ENCODE data around the gene DMRTC2. TPM values are rescaled to one million over a fixed set of nuclear protein-coding genes. Genes with fewer than 3 reads are reported as not detected.
A peak's percentile ranks its signal among the peaks of the same experiment; 100 is the strongest.

DMRTC2 gene
- total and polyA plus RNA-seq, 9 of the 15 experiments (the other 6 are each of a cell fraction or from before 2014, with no cell fraction given): 0.03 TPM; not detected in 8

- Histone ChIP-seq H3K36me3 (ENCODE audit: control insufficient read depth, insufficient read depth, low read length) (peaks cover 74% of the 10 kb centered on the region), H4K20me1 (replicated peaks; ENCODE audit: control insufficient read depth, insufficient read depth, low read length) (peaks cover 57% of the 10 kb centered on the region), H3K27me3 (ENCODE audit: control insufficient read depth in 2 of 2, insufficient read depth in 2 of 2, low read length in 2 of 2) (no peaks in the 10 kb centered on the region), H3K9ac (ENCODE audit: insufficient read depth in 1 of 2, low read depth in 2 of 2, low read length in 2 of 2) (no peak overlapping the region), H3K4me2 (ENCODE audit: insufficient read depth, low read length) (no peak overlapping the region), H3K79me2 (ENCODE audit: control insufficient read depth, insufficient read depth, low read length) (peaks cover 42% of the 10 kb centered on the region), H3K9me3 (replicated peaks; ENCODE audit: control insufficient read depth, insufficient read depth, low read depth, low read length) (no peaks in the 10 kb centered on the region), H2AFZ (ENCODE audit: low read depth, low read length) (no peak overlapping the region), H3K9me1 (ENCODE audit: control insufficient read depth, insufficient read depth, low read length) (peaks cover 3% of the 10 kb centered on the region), H3K27ac (ENCODE audit: extremely low read depth, low read depth, low read length) (no peak overlapping the region; the same call in 2 of the 3 replicates), H3K4me1 (replicated peaks in 1 of 2; ENCODE audit: control insufficient read depth in 2 of 2, insufficient read depth in 2 of 2, low read length in 2 of 2) (peaks cover 5 to 28% of the 10 kb centered on the region in 2 experiments; a peak in 3 of 5 replicates), H3K4me3 (no peak overlapping the region)
- CTCF ChIA-PET (ENCODE audit: low intra/inter-chr PET ratio): no interaction called here
- WGBS (ENCODE audit: insufficient coverage, low coverage, missing lambda C conversion rate): 93% methylated on average over 12 of the region's 12 CpGs
- FAIRE-seq: no peak
- DNase-seq (ENCODE audit: extremely low read depth in 1 of 4, low spot score in 3 of 4): no peak
- in situ Hi-C loops (cut with MboI): no loop called here
- POLR2A ChIA-PET: interaction anchor here (0.6 to 6.2 kb wide), 9 partner anchors 9 to 810 kb away, joined by 3 to 54 read pairs (median 3); partner anchors contain the start of gene RPS19
- no peak for ATAC-seq
- intact Hi-C loops (cut with micrococcal nuclease): no loop called here
- TF ChIP-seq CBX5 (IDR thresholded peaks at IDR 0.05; ENCODE audit: borderline replicate concordance, low read depth) (no peak), POLR2A (conservative IDR thresholded peaks at IDR 0.05) (0 out of 2 replicates have a peak, but pooled peaks have one; percentile 4), FOXK2 (conservative IDR thresholded peaks at IDR 0.05 in 1 of 2, IDR thresholded peaks at IDR 0.05 in 1 of 2; ENCODE audit: low read depth in 2 of 2) (no peak), SNRNP70 (optimal IDR thresholded peaks at IDR 0.05; ENCODE audit: low read depth, low read length) (peak; percentile 39), ZKSCAN8 (CRISPR knock-in tag; IDR thresholded peaks at IDR 0.05) (no peak)
- TF ChIP-seq, protein P1, sequence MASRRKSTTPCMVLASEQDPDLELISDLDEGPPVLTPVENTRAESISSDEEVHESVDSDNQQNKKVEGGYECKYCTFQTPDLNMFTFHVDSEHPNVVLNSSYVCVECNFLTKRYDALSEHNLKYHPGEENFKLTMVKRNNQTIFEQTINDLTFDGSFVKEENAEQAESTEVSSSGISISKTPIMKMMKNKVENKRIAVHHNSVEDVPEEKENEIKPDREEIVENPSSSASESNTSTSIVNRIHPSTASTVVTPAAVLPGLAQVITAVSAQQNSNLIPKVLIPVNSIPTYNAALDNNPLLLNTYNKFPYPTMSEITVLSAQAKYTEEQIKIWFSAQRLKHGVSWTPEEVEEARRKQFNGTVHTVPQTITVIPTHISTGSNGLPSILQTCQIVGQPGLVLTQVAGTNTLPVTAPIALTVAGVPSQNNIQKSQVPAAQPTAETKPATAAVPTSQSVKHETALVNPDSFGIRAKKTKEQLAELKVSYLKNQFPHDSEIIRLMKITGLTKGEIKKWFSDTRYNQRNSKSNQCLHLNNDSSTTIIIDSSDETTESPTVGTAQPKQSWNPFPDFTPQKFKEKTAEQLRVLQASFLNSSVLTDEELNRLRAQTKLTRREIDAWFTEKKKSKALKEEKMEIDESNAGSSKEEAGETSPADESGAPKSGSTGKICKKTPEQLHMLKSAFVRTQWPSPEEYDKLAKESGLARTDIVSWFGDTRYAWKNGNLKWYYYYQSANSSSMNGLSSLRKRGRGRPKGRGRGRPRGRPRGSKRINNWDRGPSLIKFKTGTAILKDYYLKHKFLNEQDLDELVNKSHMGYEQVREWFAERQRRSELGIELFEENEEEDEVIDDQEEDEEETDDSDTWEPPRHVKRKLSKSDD (conservative IDR thresholded peaks at IDR 0.05; ENCODE audit: low read length): no peak
- TF ChIP-seq, protein P2, sequence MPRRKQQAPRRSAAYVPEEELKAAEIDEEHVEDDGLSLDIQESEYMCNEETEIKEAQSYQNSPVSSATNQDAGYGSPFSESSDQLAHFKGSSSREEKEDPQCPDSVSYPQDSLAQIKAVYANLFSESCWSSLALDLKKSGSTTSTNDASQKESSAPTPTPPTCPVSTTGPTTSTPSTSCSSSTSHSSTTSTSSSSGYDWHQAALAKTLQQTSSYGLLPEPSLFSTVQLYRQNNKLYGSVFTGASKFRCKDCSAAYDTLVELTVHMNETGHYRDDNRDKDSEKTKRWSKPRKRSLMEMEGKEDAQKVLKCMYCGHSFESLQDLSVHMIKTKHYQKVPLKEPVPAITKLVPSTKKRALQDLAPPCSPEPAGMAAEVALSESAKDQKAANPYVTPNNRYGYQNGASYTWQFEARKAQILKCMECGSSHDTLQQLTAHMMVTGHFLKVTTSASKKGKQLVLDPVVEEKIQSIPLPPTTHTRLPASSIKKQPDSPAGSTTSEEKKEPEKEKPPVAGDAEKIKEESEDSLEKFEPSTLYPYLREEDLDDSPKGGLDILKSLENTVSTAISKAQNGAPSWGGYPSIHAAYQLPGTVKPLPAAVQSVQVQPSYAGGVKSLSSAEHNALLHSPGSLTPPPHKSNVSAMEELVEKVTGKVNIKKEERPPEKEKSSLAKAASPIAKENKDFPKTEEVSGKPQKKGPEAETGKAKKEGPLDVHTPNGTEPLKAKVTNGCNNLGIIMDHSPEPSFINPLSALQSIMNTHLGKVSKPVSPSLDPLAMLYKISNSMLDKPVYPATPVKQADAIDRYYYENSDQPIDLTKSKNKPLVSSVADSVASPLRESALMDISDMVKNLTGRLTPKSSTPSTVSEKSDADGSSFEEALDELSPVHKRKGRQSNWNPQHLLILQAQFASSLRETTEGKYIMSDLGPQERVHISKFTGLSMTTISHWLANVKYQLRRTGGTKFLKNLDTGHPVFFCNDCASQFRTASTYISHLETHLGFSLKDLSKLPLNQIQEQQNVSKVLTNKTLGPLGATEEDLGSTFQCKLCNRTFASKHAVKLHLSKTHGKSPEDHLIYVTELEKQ (CRISPR knock-in tag; IDR thresholded peaks at IDR 0.05): no peak
- no TSS peak for BruUV-seq (replicated peaks)
Observed at GRCh38 chr19:41868989-41869300, 24.1 kb downstream of the DMRTC2 start.
